RWPE1 (cell line): ENCODE measurements around the gene FEV.
A peak's percentile ranks its signal among the peaks of the same experiment; 100 is the strongest.

ENCODE experiments used
- CTCF ChIA-PET: fragments of 350-600 bp; sonication (Branson Sonifier 250); formaldehyde crosslinking; extraction: SDS; loops from one replicate; lab custom pipeline; 2021; lab: Yijun Ruan, JAX
- POLR2A ChIA-PET: fragments of 400-600 bp; formaldehyde crosslinking; extraction: SDS; loops from one replicate; lab custom pipeline; 2020; ENCODE audit warnings: antibody characterized with exemption; ENCODE audit not compliant: low non-redundant PET; lab: Yijun Ruan, JAX
- DNase-seq: peaks from one replicate; pipeline ENCODE4 v3.0.0; 2012; ENCODE audit warnings: low spot score
- H3K27ac ChIP-seq: fragments of 450-650 bp; 2 replicates; pipeline ENCODE4 v1.5.1; 2017
- CTCF ChIP-seq: fragments of 450-650 bp; conservative IDR thresholded peaks from 2 replicates; pipeline ENCODE4 v1.5.1; 2017; ENCODE audit warnings: low read depth, mild to moderate bottlenecking

Gene FEV

GRCh38 chr2:218959141-218959731 is 25.7 kb downstream of the FEV start, which contains the start of gene CDK5R2:
CDK5R2 (plus strand) TSS chr2:218959666; CDS start chr2:218959821, 155 bp downstream.
- TF ChIP-seq CTCF: no peak
- H3K27ac ChIP-seq: no peak within 1 kb of the TSS
- POLR2A ChIA-PET: no interaction called here
- CTCF ChIA-PET: interaction anchor here (0.6 to 2.0 kb wide), 5 partner anchors 9 to 107 kb away, joined by 3 to 10 read pairs (median 4); no protein-coding TSS in a partner anchor
- DNase-seq: peak; percentile 100

- ChIA-PET CTCF (interaction anchor here (2.0 kb wide), 1 partner anchor 22 kb away, joined by 10 read pairs; no protein-coding TSS in a partner anchor), POLR2A (no interaction called here)
- TF ChIP-seq CTCF: no peak
- no peak for DNase-seq
- H3K27ac ChIP-seq: no peak overlapping the region
Measured at GRCh38 chr2:218958276-218958675, 26.7 kb downstream of the FEV start.

- CTCF ChIA-PET: interaction anchor here (0.6 to 2.0 kb wide), 2 partner anchors 22 to 32 kb away, joined by 4 to 10 read pairs; no protein-coding TSS in a partner anchor
- no peak overlapping the region for H3K27ac ChIP-seq
- POLR2A ChIA-PET: no interaction called here
- no peak for DNase-seq
- TF ChIP-seq CTCF: no peak
Measured at GRCh38 chr2:218957671-218958070, 27.3 kb downstream of the FEV start.

- TF ChIP-seq CTCF: no peak
- no peak for DNase-seq
- no peak overlapping the region for H3K27ac ChIP-seq
- POLR2A ChIA-PET: no interaction called here
- CTCF ChIA-PET: interaction anchor here (0.6 to 1.4 kb wide), 4 partner anchors 24 to 84 kb away, joined by 4 to 6 read pairs (median 4); no protein-coding TSS in a partner anchor
Measured at GRCh38 chr2:218956039-218956438, 28.9 kb downstream of the FEV start.

DNA sequence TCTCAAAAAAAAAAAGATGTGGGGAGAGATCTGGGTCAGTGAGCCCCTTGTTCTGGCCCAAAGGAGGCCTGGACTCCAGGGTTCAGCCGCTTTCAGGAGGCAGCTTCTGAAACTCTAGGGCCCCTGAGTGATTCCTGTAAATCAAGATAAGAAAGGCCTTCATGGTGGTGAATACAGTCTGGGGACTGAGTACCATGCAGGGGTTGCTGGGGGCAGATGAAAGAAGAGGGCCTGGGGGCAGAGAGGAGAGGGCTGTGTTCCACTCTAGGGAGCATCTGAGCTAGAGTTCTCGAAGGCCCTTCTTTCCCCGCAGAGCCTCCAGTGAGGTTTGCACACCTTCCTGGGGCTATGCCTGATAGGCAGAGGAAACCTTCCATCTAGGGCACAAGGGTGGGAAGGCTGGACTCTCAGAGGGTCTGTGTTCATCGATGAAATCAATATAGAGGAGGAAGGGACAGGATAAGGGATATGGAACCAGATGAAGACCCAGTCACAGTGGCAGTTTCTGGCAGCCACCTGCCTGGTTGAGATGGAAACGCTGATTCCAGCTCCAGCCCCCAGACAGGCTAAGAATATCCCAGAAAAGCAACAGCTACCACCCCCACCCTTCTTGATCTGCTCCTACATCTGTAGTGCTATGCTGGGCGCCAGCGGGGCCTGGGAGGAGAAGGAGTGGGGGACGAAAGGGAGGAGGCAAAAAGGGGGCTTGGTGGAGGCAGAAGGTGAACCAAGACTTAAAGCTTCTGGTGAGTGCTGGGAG is 30.3 kb downstream of the FEV start:
- DNase-seq: no peak
- no peak overlapping the region for H3K27ac ChIP-seq
- POLR2A ChIA-PET: no interaction called here
- CTCF ChIA-PET: interaction anchor here (0.6 to 1.4 kb wide), 3 partner anchors 9 to 78 kb away, joined by 4 to 9 read pairs (median 4); no protein-coding TSS in a partner anchor
- no peak for TF ChIP-seq CTCF

- CTCF ChIA-PET: interaction anchor here (1.0 kb wide), 2 partner anchors 27 to 77 kb away, joined by 4 read pairs; no protein-coding TSS in a partner anchor
- no peak for TF ChIP-seq CTCF
- no peak overlapping the region for H3K27ac ChIP-seq
- DNase-seq: no peak
- POLR2A ChIA-PET: no interaction called here
Measured at GRCh38 chr2:218953366-218953954, 31.5 kb downstream of the FEV start.
